ENCODE results near the gene FRMD6. TPM values are rescaled to one million over a fixed set of nuclear protein-coding genes. Genes with fewer than 3 reads are reported as not detected.

FRMD6 gene
- polyA plus RNA-seq, 1 donor from 2014 or later, result 2.4 TPM

GRCh38 chr14:51738754-51739153 lies 87.0 kb downstream of the FRMD6 start:
- H3K27ac ChIP-seq (ENCODE audit: low read length), result no peak overlapping the region
- H3K27me3 ChIP-seq (ENCODE audit: insufficient read depth, low read depth, low read length), result no peaks in the 10 kb centered on the region
- H3F3A ChIP-seq (ENCODE audit: insufficient read depth, low read length, poor library complexity, severe bottlenecking), result no peaks in the 10 kb centered on the region
- H3K36me3 ChIP-seq (ENCODE audit: insufficient read depth, low read length), result no peaks in the 10 kb centered on the region
- H3K4me2 ChIP-seq (ENCODE audit: low read length), result no peak overlapping the region
- H4K20me1 ChIP-seq (ENCODE audit: insufficient read depth), result no peaks in the 10 kb centered on the region
- no peaks in the 10 kb centered on the region for H3K9me3 ChIP-seq (ENCODE audit: low read length)
- H3K9ac ChIP-seq (ENCODE audit: low read length), result no peak overlapping the region
- TF ChIP-seq EZH2 (IDR thresholded peaks at IDR 0.05; ENCODE audit: borderline replicate concordance, insufficient read depth, low read length, poor library complexity, severe bottlenecking) (no peak), REST (IDR thresholded peaks at IDR 0.05; ENCODE audit: borderline replicate concordance) (no peak), POLR2AphosphoS5 (IDR thresholded peaks at IDR 0.05) (no peak), EP300 (conservative IDR thresholded peaks at IDR 0.05; ENCODE audit: poor library complexity, severe bottlenecking) (no peak), RAD21 (conservative IDR thresholded peaks at IDR 0.05) (no peak), CTCF (IDR thresholded peaks at IDR 0.05; ENCODE audit: poor library complexity, severe bottlenecking) (no peak), MXI1 (conservative IDR thresholded peaks at IDR 0.05; ENCODE audit: poor library complexity, severe bottlenecking) (no peak), SMC3 (conservative IDR thresholded peaks at IDR 0.05; ENCODE audit: poor library complexity) (no peak), TAF1 (IDR thresholded peaks at IDR 0.05; ENCODE audit: low read depth) (no peak)
- no peak overlapping the region for H2AFZ ChIP-seq (ENCODE audit: low read depth, low read length)
- H3K4me3 ChIP-seq (ENCODE audit: low read length), result no peak overlapping the region
- no peaks in the 10 kb centered on the region for H3K9me2 ChIP-seq (ENCODE audit: insufficient read depth, low read length)
- H3K79me2 ChIP-seq (replicated peaks; ENCODE audit: insufficient read depth, low read length), result no peaks in the 10 kb centered on the region

GRCh38 chr14:51743588-51744000 lies 91.9 kb downstream of the FRMD6 start:
- H3K4me3 ChIP-seq (ENCODE audit: low read length), result no peak overlapping the region
- no peaks in the 10 kb centered on the region for H3K9me3 ChIP-seq (ENCODE audit: low read length)
- no peak overlapping the region for H2AFZ ChIP-seq (ENCODE audit: low read depth, low read length)
- H3K27ac ChIP-seq (ENCODE audit: low read length), result no peak overlapping the region
- H3K9ac ChIP-seq (ENCODE audit: low read length), result no peak overlapping the region
- no peaks in the 10 kb centered on the region for H3K9me2 ChIP-seq (ENCODE audit: insufficient read depth, low read length)
- no peak for TF ChIP-seq EZH2 (IDR thresholded peaks at IDR 0.05; ENCODE audit: borderline replicate concordance, insufficient read depth, low read length, poor library complexity, severe bottlenecking)
- TF ChIP-seq MXI1 (conservative IDR thresholded peaks at IDR 0.05; ENCODE audit: poor library complexity, severe bottlenecking), result no peak
- TF ChIP-seq POLR2AphosphoS5 (IDR thresholded peaks at IDR 0.05), result no peak
- no peak for TF ChIP-seq REST (IDR thresholded peaks at IDR 0.05; ENCODE audit: borderline replicate concordance)
- no peak for TF ChIP-seq CTCF (IDR thresholded peaks at IDR 0.05; ENCODE audit: poor library complexity, severe bottlenecking)
- no peak for TF ChIP-seq SMC3 (conservative IDR thresholded peaks at IDR 0.05; ENCODE audit: poor library complexity)
- no peak for TF ChIP-seq EP300 (conservative IDR thresholded peaks at IDR 0.05; ENCODE audit: poor library complexity, severe bottlenecking)
- H3K27me3 ChIP-seq (ENCODE audit: insufficient read depth, low read depth, low read length), result no peaks in the 10 kb centered on the region
- no peaks in the 10 kb centered on the region for H3K36me3 ChIP-seq (ENCODE audit: insufficient read depth, low read length)
- no peaks in the 10 kb centered on the region for H3F3A ChIP-seq (ENCODE audit: insufficient read depth, low read length, poor library complexity, severe bottlenecking)
- H3K4me2 ChIP-seq (ENCODE audit: low read length), result no peak overlapping the region
- no peaks in the 10 kb centered on the region for H3K79me2 ChIP-seq (replicated peaks; ENCODE audit: insufficient read depth, low read length)
- no peaks in the 10 kb centered on the region for H4K20me1 ChIP-seq (ENCODE audit: insufficient read depth)
